Vagina (tissue), 2 donors: ENCODE data around the gene OVOL2. TPM values are rescaled to one million over a fixed set of nuclear protein-coding genes. Genes with fewer than 3 reads are reported as not detected.

Experiments
- DNase-seq, 2 donors: peaks; one replicate each; pipeline ENCODE4 v3.0.0-alpha.2; 2017; ENCODE audit errors: extremely low spot score in 2 of 2
- H3K27ac ChIP-seq: fragments of 200-600 bp; sonication (generic); one replicate; pipeline ENCODE4 v1.5.1; 2019
- H3K27me3 ChIP-seq: fragments of 200-600 bp; sonication (generic); one replicate; pipeline ENCODE4 v1.5.1; 2019
- H3K36me3 ChIP-seq, 2 donors: fragments of 200-600 bp; sonication (generic); one replicate each; pipeline ENCODE4 v1.5.1; 2017 to 2019
- H3K4me1 ChIP-seq: fragments of 200-600 bp; sonication (generic); one replicate; pipeline ENCODE4 v1.5.1; 2019
- H3K4me3 ChIP-seq, 2 donors: fragments of 200-600 bp; sonication (generic); 1 replicate in 1 of 2; 2 replicates in 1 of 2; pipeline ENCODE4 v1.5.1; 2016 to 2019
- H3K9me3 ChIP-seq: fragments of 200-600 bp; sonication (generic); one replicate; pipeline ENCODE4 v1.5.1; 2019
- CTCF ChIP-seq, 3 experiments: fragments of 450-650 bp in 2 of 3; fragments of 200-600 bp in 1 of 3; sonication (generic) in 1 of 3; IDR thresholded peaks; one replicate each; pipeline ENCODE4 v1.5.1; 2017 to 2019; ENCODE audit warnings: antibody characterized with exemption in 3 of 3, mild to moderate bottlenecking in 2 of 3, moderate library complexity in 2 of 3
- POLR2A ChIP-seq, 2 donors: fragments of 450-650 bp; IDR thresholded peaks; one replicate each; pipeline ENCODE4 v1.6.1; 2017; ENCODE audit warnings: antibody characterized with exemption in 2 of 2, mild to moderate bottlenecking in 2 of 2, moderate library complexity in 2 of 2
- POLR2AphosphoS5 ChIP-seq, 2 donors: sonication (generic); formaldehyde crosslinking; IDR thresholded peaks; one replicate each; pipeline ENCODE4 v1.9.0; 2017; ENCODE audit warnings: antibody characterized with exemption in 2 of 2, mild to moderate bottlenecking in 2 of 2, low read depth in 1 of 2; ENCODE audit not compliant: insufficient read depth in 1 of 2
- intact Hi-C: fragments of 100-400 bp; cut with DNase I; formaldehyde crosslinking; loops from one replicate; pipeline ENCODE4 v1.15.1; 2023
- total RNA-seq: library from RNA; depleted of rRNA; stranded (reverse); fragments of >200 nt; gene quantifications from one replicate; pipeline ENCODE4 v1.2.3, GENCODE V29; 2016

The OVOL2 gene
- total RNA-seq, 1 donor from 2014 or later, result 9.3 TPM

DNA sequence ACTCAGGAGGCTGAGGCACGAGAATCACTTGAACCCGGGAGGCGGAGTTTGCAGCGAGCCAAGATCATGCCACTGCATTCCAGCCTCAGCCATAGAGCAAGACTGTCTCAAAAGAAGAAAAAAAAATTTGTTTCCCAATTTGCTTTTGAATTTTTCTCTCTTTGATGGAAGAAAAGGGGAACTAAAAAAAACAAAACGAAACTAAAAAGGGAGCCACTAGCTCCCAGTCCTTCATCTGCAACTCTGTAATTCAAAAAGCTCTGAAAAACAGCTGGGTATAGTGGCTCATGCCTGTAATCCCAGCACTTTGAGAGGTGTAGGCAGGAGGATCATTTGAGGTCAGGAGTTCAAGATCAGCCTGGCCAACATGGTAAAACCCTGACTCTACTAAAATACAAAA, 9.5 kb downstream of the OVOL2 start:
- Histone ChIP-seq H3K4me3 (no peak overlapping the region), H3K27ac (no peak overlapping the region), H3K4me1 (no peaks in the 10 kb centered on the region), H3K36me3 (no peaks in the 10 kb centered on the region), H3K27me3 (no peaks in the 10 kb centered on the region), H3K9me3 (no peaks in the 10 kb centered on the region)
- intact Hi-C loops, result no loop called here
- DNase-seq, result no peak
- TF ChIP-seq POLR2A (IDR thresholded peaks at IDR 0.05), result no peak
- TF ChIP-seq POLR2AphosphoS5 (IDR thresholded peaks at IDR 0.05; ENCODE audit: insufficient read depth in 1 of 2, low read depth in 1 of 2), result no peak
- no peak for TF ChIP-seq CTCF (IDR thresholded peaks at IDR 0.05)

DNA sequence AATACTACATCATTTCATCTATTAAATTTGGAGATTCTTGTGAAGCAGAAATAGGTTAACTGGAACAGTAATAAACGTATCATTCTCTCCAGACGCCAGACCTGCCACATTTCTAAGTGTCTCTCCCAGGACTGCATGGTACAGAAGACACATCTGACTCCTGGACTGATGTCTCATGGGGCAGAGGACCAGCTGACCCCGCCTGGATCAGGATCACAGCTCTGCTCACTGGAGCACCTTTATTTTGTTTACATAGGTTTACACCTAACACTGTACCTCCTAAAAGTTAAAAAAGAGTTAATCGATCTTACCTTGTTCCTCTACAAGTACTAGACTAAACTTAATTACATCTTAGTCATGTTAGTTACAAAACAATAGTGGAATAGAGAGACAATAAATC, 11.2 kb downstream of the OVOL2 start:
- TF ChIP-seq POLR2A (IDR thresholded peaks at IDR 0.05) (no peak), CTCF (IDR thresholded peaks at IDR 0.05) (no peak), POLR2AphosphoS5 (IDR thresholded peaks at IDR 0.05; ENCODE audit: insufficient read depth in 1 of 2, low read depth in 1 of 2) (no peak)
- H3K36me3 ChIP-seq, result no peaks in the 10 kb centered on the region
- no peak overlapping the region for H3K27ac ChIP-seq
- intact Hi-C loops, result no loop called here
- H3K4me3 ChIP-seq, result no peak overlapping the region
- no peak for DNase-seq
- no peaks in the 10 kb centered on the region for H3K9me3 ChIP-seq
- H3K27me3 ChIP-seq, result no peaks in the 10 kb centered on the region
- no peaks in the 10 kb centered on the region for H3K4me1 ChIP-seq

DNA sequence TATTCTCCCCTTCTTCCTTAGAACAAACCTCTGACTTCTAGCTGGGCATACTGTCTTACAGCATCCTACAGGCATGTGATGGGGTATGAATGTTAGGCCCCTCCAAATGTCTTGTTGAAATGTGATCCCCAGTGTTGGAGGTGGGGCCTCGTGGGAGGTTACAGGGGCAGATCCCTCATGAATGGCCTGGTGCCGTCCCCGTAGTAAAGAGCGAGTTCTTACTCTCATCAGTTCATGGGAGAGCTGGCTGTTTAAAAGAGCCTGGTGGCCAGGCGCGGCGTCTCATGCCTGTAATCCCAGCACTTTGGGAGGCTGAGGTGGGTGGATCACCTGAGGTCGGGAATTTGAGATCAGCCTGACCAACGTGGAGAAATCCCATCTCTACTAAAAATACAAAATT, 15.5 kb downstream of the OVOL2 start:
- Histone ChIP-seq H3K4me3 (no peak overlapping the region), H3K9me3 (no peaks in the 10 kb centered on the region), H3K36me3 (no peaks in the 10 kb centered on the region), H3K27me3 (no peaks in the 10 kb centered on the region), H3K27ac (no peak overlapping the region), H3K4me1 (no peaks in the 10 kb centered on the region)
- no peak for DNase-seq
- TF ChIP-seq POLR2AphosphoS5 (IDR thresholded peaks at IDR 0.05; ENCODE audit: insufficient read depth in 1 of 2, low read depth in 1 of 2) (no peak), CTCF (IDR thresholded peaks at IDR 0.05) (no peak), POLR2A (IDR thresholded peaks at IDR 0.05) (no peak)
- intact Hi-C loops, result no loop called here

DNA sequence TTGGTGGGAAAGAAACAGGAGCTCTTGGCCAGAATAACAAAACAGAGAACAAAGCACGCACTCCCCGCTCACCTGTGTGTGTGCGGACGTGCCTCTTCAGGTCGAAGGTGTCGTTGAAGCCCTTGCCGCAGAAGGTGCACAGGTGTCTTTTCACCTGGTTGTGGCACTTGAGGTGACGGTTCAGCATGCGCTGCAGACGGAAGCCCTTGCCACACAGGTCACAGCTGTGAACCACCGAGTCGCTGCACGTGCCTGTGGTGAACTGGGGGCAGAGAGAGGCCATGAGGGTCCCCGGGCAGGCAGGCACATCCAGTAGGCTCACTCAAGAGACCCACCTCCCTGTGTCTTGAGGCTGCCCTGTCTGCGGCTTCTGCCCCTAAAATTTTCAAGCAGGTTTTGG, 16.3 kb downstream of the OVOL2 start:
- intact Hi-C loops, result no loop called here
- TF ChIP-seq CTCF (IDR thresholded peaks at IDR 0.05), result no peak
- no peak for TF ChIP-seq POLR2A (IDR thresholded peaks at IDR 0.05)
- TF ChIP-seq POLR2AphosphoS5 (IDR thresholded peaks at IDR 0.05; ENCODE audit: insufficient read depth in 1 of 2, low read depth in 1 of 2), result no peak

GRCh38 chr20:18039063-18039462, 18.7 kb downstream of the OVOL2 start:
- intact Hi-C loops, result no loop called here

More for the DNA sequence above, 16.3 kb downstream of the OVOL2 start:
- Histone ChIP-seq H3K27ac (no peak overlapping the region), H3K36me3 (no peaks in the 10 kb centered on the region), H3K4me1 (no peaks in the 10 kb centered on the region), H3K4me3 (no peak overlapping the region), H3K27me3 (no peaks in the 10 kb centered on the region), H3K9me3 (no peaks in the 10 kb centered on the region)
- no peak for DNase-seq

More at GRCh38 chr20:18039063-18039462, 18.7 kb downstream of the OVOL2 start:
- no peak for DNase-seq
- no peaks in the 10 kb centered on the region for H3K27me3 ChIP-seq
- H3K4me3 ChIP-seq, result no peak overlapping the region
- no peaks in the 10 kb centered on the region for H3K36me3 ChIP-seq
- H3K9me3 ChIP-seq, result no peaks in the 10 kb centered on the region
- no peak overlapping the region for H3K27ac ChIP-seq
- H3K4me1 ChIP-seq, result no peaks in the 10 kb centered on the region
- TF ChIP-seq POLR2A (IDR thresholded peaks at IDR 0.05), result no peak
- TF ChIP-seq POLR2AphosphoS5 (IDR thresholded peaks at IDR 0.05; ENCODE audit: insufficient read depth in 1 of 2, low read depth in 1 of 2), result no peak
- no peak for TF ChIP-seq CTCF (IDR thresholded peaks at IDR 0.05)
